ENCODE measurements around the gene RGS10. TPM values are rescaled to one million over a fixed set of nuclear protein-coding genes. Genes with fewer than 3 reads are reported as not detected.

RGS10 gene
- total RNA-seq (2022; extraction: Qiagen RNA extraction), result 47.3 to 56.1 TPM (median 52.7 TPM) in 5 replicates

GRCh38 chr10:119542357-119542987 is at the start of gene RGS10:
Gene RGS10 (minus strand): TSS chr10:119542719. CDS start chr10:119542638, 81 bp downstream.

Other genes with a start within 250 kb of the RGS10 start
- 85.9 to 102 TPM (median 90.8 TPM) in 5 replicates for gene TIAL1, start 54.2 kb upstream of the RGS10 start, total RNA-seq (2022; extraction: Qiagen RNA extraction)
- 230 to 264 TPM (median 258 TPM) in 5 replicates for gene BAG3, start 108.7 kb upstream of the RGS10 start, total RNA-seq (2022; extraction: Qiagen RNA extraction)
- gene INPP5F, start 183.3 kb upstream of the RGS10 start, total RNA-seq (2022; extraction: Qiagen RNA extraction), result 8.3 to 11.4 TPM (median 10.5 TPM) in 5 replicates